HG02973 (cell line): ENCODE data around the gene TCF23.
"Not testable (repeated sequence)": the region's sequence is repeated elsewhere in the genome, so short reads cannot be mapped to it uniquely, and the experiment has no call there.

ENCODE experiments used
- ATAC-seq: cut with Tn5 transposase; IDR thresholded peaks from one replicate; pipeline ENCODE4 v1.9.1; 2021; ENCODE audit warnings: moderate library complexity; ENCODE audit not compliant: unreplicated experiment

TCF23 gene

GRCh38 chr2:27152102-27152795, 3.4 kb downstream of the TCF23 start:
- ATAC-seq, result no peak

GRCh38 chr2:27152796-27153464, 4.1 kb downstream of the TCF23 start:
- ATAC-seq, result no peak

- ATAC-seq, result no peak
Observed at GRCh38 chr2:27154488-27154887, 5.7 kb downstream of the TCF23 start.

GRCh38 chr2:27155069-27155520, 6.3 kb downstream of the TCF23 start:
- ATAC-seq, result no peak

- no peak for ATAC-seq
Observed at GRCh38 chr2:27158468-27158867, 9.7 kb downstream of the TCF23 start.

DNA sequence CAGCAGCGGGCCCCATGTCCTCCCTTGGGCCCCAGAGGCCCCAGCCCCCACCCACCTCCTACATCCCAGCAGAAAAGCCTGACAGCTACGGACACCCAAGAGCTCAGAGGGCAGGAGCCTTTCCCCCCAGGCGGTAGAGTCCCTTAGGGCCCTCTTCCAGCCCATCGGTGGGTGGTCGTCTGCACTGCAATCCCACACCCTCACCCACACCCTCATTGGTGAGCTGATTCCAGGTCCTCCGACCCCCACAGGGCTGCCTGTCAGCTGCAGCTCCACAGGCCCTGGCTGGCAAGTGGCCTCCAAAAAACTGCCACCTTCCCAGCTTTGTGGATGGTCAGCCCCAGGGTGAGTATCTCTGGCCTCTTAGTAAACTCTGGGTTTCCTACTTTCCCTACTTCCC, 10.5 kb downstream of the TCF23 start:
- no peak for ATAC-seq

DNA sequence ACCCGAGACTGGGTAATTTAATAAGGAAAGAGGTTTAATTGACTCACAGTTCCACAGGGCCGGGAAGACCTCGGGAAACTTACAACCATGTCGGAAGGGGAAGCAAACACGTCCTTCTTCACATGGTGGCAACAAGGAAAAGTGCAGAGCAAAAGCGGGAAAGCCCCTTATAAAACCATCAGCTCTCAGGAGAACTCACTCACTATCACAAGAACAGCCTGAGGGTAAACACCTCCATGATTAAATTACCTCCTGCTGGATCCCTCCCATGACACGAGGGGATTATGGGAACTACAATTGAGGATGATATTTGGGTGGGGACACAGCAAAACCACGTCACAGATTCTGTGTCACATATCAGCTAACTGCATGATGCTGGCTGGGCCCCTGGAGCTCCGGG, 11.4 kb downstream of the TCF23 start:
- no peak for ATAC-seq

GRCh38 chr2:27162151-27163121, 13.6 kb downstream of the TCF23 start:
- ATAC-seq, result no peak

DNA sequence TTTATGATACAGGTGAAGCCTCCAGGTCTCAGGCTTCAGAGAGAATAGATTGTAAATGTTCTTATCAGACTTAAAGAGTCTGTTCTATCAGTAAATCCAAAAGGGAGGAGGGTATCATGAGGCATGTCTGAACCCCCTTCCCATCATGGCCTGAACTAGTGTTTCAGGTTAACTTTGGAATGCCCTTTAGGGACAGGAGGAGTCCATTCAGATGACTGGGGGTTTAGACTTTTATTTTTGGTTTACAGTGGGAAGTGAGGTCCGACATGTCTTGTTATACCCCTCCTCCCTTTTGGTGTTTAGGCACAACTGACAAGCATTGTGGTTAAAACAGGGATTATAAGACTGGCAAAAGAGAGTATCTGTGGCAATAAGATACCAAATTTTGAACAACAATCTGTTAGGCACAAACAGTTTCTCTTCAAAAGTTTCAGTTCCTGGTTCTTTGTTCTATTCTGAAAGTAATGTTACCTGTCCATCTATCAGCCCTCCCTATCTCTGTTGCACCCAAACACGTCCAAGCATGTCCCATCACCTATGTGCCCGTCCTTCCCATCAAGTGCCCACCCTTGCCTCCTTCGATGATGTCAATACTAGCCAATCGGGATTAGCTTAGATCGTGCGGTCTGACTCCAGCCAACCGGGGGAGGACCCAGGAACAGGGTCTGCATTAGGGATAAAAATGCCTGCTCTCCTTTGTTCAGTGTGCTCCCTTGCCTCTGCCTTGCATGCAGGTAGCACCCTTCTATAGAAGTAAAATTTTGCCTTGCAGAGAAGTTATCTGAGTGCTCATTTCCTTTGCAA, 16.4 kb downstream of the TCF23 start:
- no peak for ATAC-seq

DNA sequence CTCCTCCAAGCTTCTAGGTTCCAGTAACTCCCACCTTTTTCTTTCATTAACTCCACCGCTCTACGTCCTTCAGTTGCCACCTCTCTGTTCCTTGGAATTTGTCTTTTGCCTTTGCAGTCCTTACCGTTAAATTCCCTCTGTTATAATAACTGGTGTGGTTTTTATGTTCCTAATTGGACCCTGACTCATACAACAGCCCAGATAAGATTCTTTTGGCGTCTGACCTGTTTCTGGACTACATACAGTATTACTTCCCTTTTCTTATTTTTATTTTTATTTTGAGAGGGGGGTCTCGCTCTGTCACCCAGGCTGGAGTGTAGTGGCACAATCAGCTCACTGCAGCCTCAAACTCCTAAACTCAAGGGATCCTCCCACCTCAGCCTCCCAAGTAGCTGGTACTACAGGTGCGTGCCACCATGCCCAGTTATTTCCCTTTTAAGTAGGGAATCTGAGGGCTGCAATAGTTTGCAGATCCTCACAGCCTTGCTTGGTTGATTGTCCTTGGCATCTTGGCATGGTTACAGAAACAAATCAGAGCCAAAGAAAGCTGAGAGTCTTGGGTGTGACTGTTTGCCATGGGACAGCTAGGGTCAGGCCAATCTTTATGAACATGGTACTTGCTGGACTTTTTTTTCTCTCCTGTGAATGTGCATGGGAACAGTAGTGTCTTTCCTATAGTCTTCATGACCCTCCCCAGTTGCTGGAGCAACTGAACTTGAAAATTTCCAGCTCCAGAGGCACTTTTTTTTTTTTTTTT, 22.0 kb downstream of the TCF23 start:
- no peak for ATAC-seq

DNA sequence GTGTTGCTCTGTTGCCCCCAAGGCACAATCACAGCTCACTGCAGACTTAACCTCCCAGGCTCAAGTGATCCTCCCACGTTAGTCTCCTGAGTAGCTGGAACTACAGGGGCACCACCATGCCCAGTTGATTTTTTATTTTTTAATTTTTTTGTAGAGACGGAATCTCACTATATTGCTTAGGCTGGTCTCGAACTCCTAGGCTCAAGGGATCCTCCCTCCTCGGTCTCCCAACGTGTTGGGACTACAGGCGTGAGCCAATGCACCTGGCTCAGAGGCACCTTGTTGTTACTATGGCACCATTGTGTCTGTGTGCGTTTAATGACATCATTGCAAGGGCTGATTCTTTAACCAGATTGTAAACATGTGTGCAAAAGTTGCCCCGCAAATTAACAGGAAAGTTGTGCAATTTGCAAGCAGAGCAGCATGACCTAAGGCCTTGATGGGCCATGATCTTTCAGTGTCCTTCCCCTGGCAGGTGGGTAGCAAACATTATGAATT, 22.6 kb downstream of the TCF23 start:
- ATAC-seq, result no peak

DNA sequence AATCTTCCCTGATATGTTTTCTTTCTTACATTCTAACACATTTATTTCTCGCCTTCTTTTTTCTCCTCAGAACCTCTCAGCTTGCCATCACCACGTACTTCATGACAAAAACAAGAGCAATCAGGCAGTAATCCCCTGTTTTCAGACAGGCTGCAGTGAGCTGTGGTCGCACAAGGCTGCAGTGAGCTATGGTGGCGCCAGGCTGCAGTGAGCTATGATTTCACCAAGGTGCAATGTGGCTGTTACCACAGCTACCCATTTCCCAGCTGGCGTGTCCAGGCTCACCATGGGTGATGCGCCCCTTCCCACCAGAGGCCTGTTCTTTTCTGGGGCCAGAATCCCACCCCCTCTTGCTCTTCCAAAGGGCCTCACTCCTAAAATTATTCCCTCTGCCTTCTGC, 25.8 kb downstream of the TCF23 start:
- no peak for ATAC-seq

DNA sequence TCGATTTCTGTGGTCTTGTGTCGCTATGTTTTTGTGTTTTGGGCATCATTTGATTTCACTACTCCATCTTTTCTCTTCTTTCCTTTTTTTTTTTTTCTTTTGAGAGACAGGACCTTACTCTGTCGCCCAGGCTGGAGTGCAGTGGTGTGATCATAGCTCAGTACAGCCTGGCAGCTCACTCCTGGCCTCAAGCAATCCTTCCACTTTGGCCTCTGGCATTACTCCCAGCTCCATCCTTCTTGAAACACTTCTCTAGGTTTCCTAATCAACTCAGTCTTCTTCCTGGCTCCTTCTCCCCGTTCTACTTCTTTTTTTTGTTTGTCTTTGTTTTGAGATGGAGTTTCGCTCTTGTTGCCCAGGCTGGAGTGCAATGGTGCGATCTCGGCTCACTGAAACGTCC, 26.5 kb downstream of the TCF23 start:
- ATAC-seq, result no peak

GRCh38 chr2:27175781-27176180, 27.0 kb downstream of the TCF23 start:
- not testable (repeated sequence) for ATAC-seq

DNA sequence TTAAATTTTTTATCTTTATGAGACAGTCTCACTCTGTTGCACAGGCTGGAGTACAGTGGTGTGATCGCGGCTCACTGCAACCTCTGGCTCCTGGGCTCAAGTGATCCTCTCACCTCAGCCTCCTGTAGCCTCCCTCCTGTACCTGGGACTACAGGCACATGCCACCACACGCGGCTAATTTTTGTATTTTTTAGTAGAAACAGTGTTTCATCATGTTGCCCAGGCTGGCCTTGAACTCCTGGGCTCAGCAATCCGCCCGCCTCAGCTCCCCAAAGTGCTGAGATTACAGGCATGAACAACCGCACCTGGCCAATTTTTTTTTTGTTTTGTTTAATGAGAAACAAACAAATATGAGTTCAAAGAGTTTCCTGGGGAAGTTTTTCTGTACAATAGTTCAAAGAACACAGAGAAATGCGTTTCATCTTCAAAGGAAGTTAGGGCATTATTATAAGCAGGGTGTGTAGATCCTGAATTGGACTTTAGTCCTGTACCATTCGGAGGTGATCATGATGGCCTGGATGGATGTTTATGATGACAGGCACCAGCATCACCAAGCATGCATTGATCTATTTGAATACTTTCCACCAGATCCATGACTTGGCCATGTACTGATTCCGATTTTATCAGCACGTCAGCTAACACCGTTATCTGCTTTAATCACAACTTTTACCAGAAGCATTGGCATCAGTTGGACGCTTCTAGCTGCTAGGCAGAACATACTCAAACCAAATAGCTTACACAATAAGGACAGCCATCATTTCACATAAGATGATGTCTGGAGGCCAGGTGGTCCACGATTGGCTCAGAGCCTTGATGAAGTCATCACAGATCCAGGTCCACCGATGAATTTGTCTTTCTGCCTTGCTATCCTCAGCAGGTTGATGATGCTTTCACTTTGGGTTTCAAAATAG, 28.9 kb downstream of the TCF23 start:
- no peak for ATAC-seq

GRCh38 chr2:27178469-27178868, 29.7 kb downstream of the TCF23 start:
- ATAC-seq, result no peak

GRCh38 chr2:27179344-27180000, 30.7 kb downstream of the TCF23 start:
- ATAC-seq, result no peak

DNA sequence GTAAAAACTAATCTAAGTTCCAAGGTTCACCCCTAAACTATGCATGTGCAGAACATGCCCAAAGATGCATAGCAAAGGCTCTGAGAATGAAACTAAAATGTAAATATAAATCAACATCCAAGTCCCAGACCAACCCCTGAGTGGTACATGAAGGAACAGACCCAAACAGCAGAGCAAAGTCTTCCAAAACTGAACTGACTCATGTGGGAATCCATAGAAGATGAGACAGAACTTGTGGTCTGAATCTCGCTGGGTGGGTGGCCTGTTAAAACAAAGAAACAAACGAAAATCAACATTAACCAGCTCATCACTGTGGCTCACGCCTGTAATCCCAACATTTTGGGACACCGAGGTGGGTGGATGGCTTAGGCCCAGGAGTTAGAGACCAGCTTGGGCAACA, 33.5 kb downstream of the TCF23 start:
- ATAC-seq, result no peak
